B cell (primary cell): ENCODE measurements around the gene NPIPB8. TPM values are rescaled to one million over a fixed set of nuclear protein-coding genes. Genes with fewer than 3 reads are reported as not detected.
"Not testable (repeated sequence)": the region's sequence is repeated elsewhere in the genome, so short reads cannot be mapped to it uniquely, and the experiment has no call there.

Experiments used
- ATAC-seq: fragments of 200-7000 bp; cut with Tn5 transposase; one replicate; pipeline ENCODE4 v1.10.0; 2021; ENCODE audit warnings: low read depth, mild to moderate bottlenecking, moderate number of reproducible peaks, moderate library complexity
- CTCF ChIA-PET: fragments of 350-600 bp; sonication (Branson Sonifier 250); formaldehyde crosslinking; loops from one replicate; lab custom pipeline; 2021; ENCODE audit warnings: antibody characterized with exemption, inconsistent platforms; lab: Charles Lee
- POLR2A ChIA-PET: fragments of 350-600 bp; sonication (Branson Sonifier 250); formaldehyde crosslinking; loops from one replicate; lab custom pipeline; 2021; ENCODE audit warnings: antibody characterized with exemption; lab: Charles Lee
- DNase-seq: peaks from one replicate; pipeline ENCODE4 v3.0.0; 2013
- H2AFZ ChIP-seq: 2 replicates; pipeline ENCODE4 v1.6.1; 2012; ENCODE audit warnings: mild to moderate bottlenecking, low read depth, low read length; ENCODE audit not compliant: insufficient read depth, poor library complexity, severe bottlenecking
- H3K27ac ChIP-seq, 2 donors: 1 replicate in 1 of 2; 2 replicates in 1 of 2; pipeline ENCODE4 v1.5.1; 2012 to 2013; ENCODE audit warnings: low read length in 2 of 2, mild to moderate bottlenecking in 2 of 2, moderate library complexity in 1 of 2
- H3K27me3 ChIP-seq, 4 experiments: fragments of 200-600 bp in 1 of 4; sonication (generic) in 1 of 4; replicated peaks in 1 of 4; 1 replicate in 2 of 4; 2 replicates in 2 of 4; pipeline versions ENCODE4 v1.6.1 to v1.7.0; 2013 to 2016; ENCODE audit warnings: low read length in 3 of 4, mild to moderate bottlenecking in 2 of 4, mixed read lengths in 1 of 4, moderate library complexity in 1 of 4; ENCODE audit not compliant: insufficient read depth in 4 of 4, control insufficient read depth in 3 of 4; ENCODE audit errors: control extremely low read depth in 1 of 4
- H3K36me3 ChIP-seq, 2 experiments: replicated peaks in 1 of 2; 1 replicate in 1 of 2; 2 replicates in 1 of 2; pipeline versions ENCODE4 v1.6.1 to v1.7.1; 2013; ENCODE audit warnings: low read length in 1 of 2; ENCODE audit not compliant: insufficient read depth in 2 of 2, control insufficient read depth in 1 of 2; ENCODE audit errors: control extremely low read depth in 1 of 2, extremely low read depth in 1 of 2
- H3K4me1 ChIP-seq, 2 donors: fragments of 200-600 bp in 1 of 2; sonication (generic) in 1 of 2; 1 replicate in 1 of 2; 2 replicates in 1 of 2; pipeline versions ENCODE4 v1.5.1 to v1.6.1; 2013 to 2017; ENCODE audit warnings: low read length in 2 of 2; ENCODE audit not compliant: control insufficient read depth in 2 of 2, insufficient read depth in 2 of 2
- H3K4me2 ChIP-seq: replicated peaks from 2 replicates; pipeline ENCODE3; 2012; ENCODE audit warnings: mild to moderate bottlenecking, low read depth, low read length; ENCODE audit not compliant: poor library complexity, severe bottlenecking
- H3K4me3 ChIP-seq, 5 experiments: fragments of 200-600 bp in 1 of 5; sonication (generic) in 1 of 5; 1 replicate in 3 of 5; 2 replicates in 2 of 5; pipeline versions ENCODE4 v1.5.1 to v1.7.0; 2011 to 2016; ENCODE audit warnings: low read length in 4 of 5, mild to moderate bottlenecking in 4 of 5, low read depth in 2 of 5, control low read depth in 1 of 5, moderate library complexity in 1 of 5; ENCODE audit not compliant: insufficient read depth in 1 of 5; ENCODE audit errors: control extremely low read depth in 1 of 5, extremely low read depth in 1 of 5
- H3K79me2 ChIP-seq: fragments of 200-600 bp; sonication (generic); one replicate; pipeline ENCODE4 v1.6.0; 2016; ENCODE audit warnings: low read length; ENCODE audit not compliant: control insufficient read depth, insufficient read depth
- H3K9ac ChIP-seq: fragments of 200-600 bp; sonication (generic); 2 replicates; pipeline ENCODE4 v1.6.1; 2017; ENCODE audit warnings: mild to moderate bottlenecking, low read length, moderate library complexity
- H3K9me3 ChIP-seq, 3 donors: one replicate each; pipeline versions ENCODE4 v1.6.1 to v1.7.1; 2013; ENCODE audit warnings: low read length in 2 of 3; ENCODE audit not compliant: control insufficient read depth in 2 of 3, insufficient read depth in 1 of 3; ENCODE audit errors: control extremely low read depth in 1 of 3
- H4K20me1 ChIP-seq: 2 replicates; pipeline ENCODE4 v1.6.0; 2012; ENCODE audit warnings: mild to moderate bottlenecking, low read length; ENCODE audit not compliant: insufficient read depth, control insufficient read depth, poor library complexity, severe bottlenecking
- H3K27ac Mint-ChIP-seq: one replicate; pipeline ENCODE4 v1.8.0; 2021; ENCODE audit warnings: mixed read lengths
- H3K27me3 Mint-ChIP-seq: one replicate; pipeline ENCODE4 v1.8.0; 2021; ENCODE audit warnings: mixed read lengths
- H3K4me1 Mint-ChIP-seq: one replicate; pipeline ENCODE4 v1.8.0; 2021; ENCODE audit warnings: mixed read lengths
- H3K4me3 Mint-ChIP-seq: one replicate; pipeline ENCODE4 v1.8.0; 2021; ENCODE audit warnings: mixed read lengths
- H3K9me3 Mint-ChIP-seq: one replicate; pipeline ENCODE4 v1.8.0; 2022; ENCODE audit warnings: mixed read lengths; ENCODE audit not compliant: insufficient read depth
- CTCF ChIP-seq: fragments of 200-600 bp; IDR thresholded peaks from one replicate; pipeline ENCODE4 v1.8.0; 2022; ENCODE audit warnings: antibody characterized with exemption, mild to moderate bottlenecking
- EZH2 ChIP-seq: IDR thresholded peaks from 2 replicates; pipeline ENCODE4 v1.6.1; 2012; ENCODE audit warnings: borderline replicate concordance, low read depth, mild to moderate bottlenecking, moderate library complexity, low read length; ENCODE audit not compliant: insufficient read depth, poor library complexity, severe bottlenecking
- WGBS: methylation state at CpG from one replicate; pipeline ENCODE4 v1.1.5; 2013; ENCODE audit warnings: missing lambda C conversion rate; ENCODE audit not compliant: insufficient coverage; 5-methylcytosine and 5-hydroxymethylcytosine counted together
- intact Hi-C: fragments of 100-400 bp; cut with micrococcal nuclease; formaldehyde crosslinking; loops from one replicate; pipeline ENCODE4 v1.10.0; 2022
- polyA plus RNA-seq: library from polyadenylated mRNA; depleted of rRNA; stranded (reverse); fragments of >200 nt; gene quantifications from 2 replicates; pipeline ENCODE4 v1.2.3, GENCODE V29; 2012
- total RNA-seq, 2 donors: library from RNA; stranded (reverse); fragments of 120-200 nt in 1 of 2; gene quantifications; 1 replicate in 1 of 2; 2 replicates in 1 of 2; pipeline versions ENCODE4 v1.2.3 to v1.2.4, GENCODE V29; 2013 to 2022

Gene NPIPB8
- total and polyA plus RNA-seq, 2 donors (not counting 1 experiment from before 2014, with no cell fraction given) = 0.04 to 1.1 TPM

GRCh38 chr16:28601589-28601988 is 36.3 kb upstream of the NPIPB8 start:
- H3K4me3 Mint-ChIP-seq, H3K9me3 Mint-ChIP-seq, POLR2A ChIA-PET, H3K9ac ChIP-seq, H3K4me1 Mint-ChIP-seq, H3K36me3 ChIP-seq, ATAC-seq, CTCF ChIA-PET, H2AFZ ChIP-seq, H3K9me3 ChIP-seq, H3K27me3 ChIP-seq, H3K4me2 ChIP-seq, H3K4me1 ChIP-seq, H4K20me1 ChIP-seq, H3K4me3 ChIP-seq, intact Hi-C loops, DNase-seq, H3K27ac Mint-ChIP-seq, H3K27me3 Mint-ChIP-seq, H3K79me2 ChIP-seq, H3K27ac ChIP-seq: not testable (repeated sequence)
- WGBS = 99% methylated on average over 9 of the region's 13 CpGs

GRCh38 chr16:28602062-28602461 is 35.8 kb upstream of the NPIPB8 start:
- ATAC-seq, H3K36me3 ChIP-seq, H3K4me1 ChIP-seq, DNase-seq, H3K9me3 ChIP-seq, H3K27me3 ChIP-seq, H3K4me2 ChIP-seq, H3K9me3 Mint-ChIP-seq, H3K79me2 ChIP-seq, H3K4me1 Mint-ChIP-seq, intact Hi-C loops, H3K27me3 Mint-ChIP-seq, H3K4me3 Mint-ChIP-seq, H3K4me3 ChIP-seq, H2AFZ ChIP-seq, H3K27ac ChIP-seq, CTCF ChIA-PET, H3K9ac ChIP-seq, H4K20me1 ChIP-seq, POLR2A ChIA-PET, H3K27ac Mint-ChIP-seq: not testable (repeated sequence)
- 100% methylated on average over 1 of the region's 10 CpGs for WGBS

- no peak overlapping the region for H3K9ac ChIP-seq
- Mint-ChIP-seq H3K4me1 (peaks cover 5% of the 10 kb centered on the region), H3K4me3 (no peak overlapping the region), H3K27ac (no peak overlapping the region), H3K27me3 (no peaks in the 10 kb centered on the region), H3K9me3 (no peaks in the 10 kb centered on the region)
- H3K9me3 ChIP-seq = no peaks in the 10 kb centered on the region
- DNase-seq (no peak), ATAC-seq (no peak)
- no peaks in the 10 kb centered on the region for H3K36me3 ChIP-seq
- intact Hi-C loops = no loop called here
- H3K4me2 ChIP-seq = no peak overlapping the region
- no peaks in the 10 kb centered on the region for H3K27me3 ChIP-seq
- no peaks in the 10 kb centered on the region for H3K4me1 ChIP-seq
- whole genome bisulfite sequencing = 73% methylated on average over 3 of the region's 6 CpGs
- TF ChIP-seq EZH2 = no peak
- TF ChIP-seq CTCF = no peak
- no peak overlapping the region for H3K4me3 ChIP-seq
- H3K79me2 ChIP-seq = no peaks in the 10 kb centered on the region
- H4K20me1 ChIP-seq = no peaks in the 10 kb centered on the region
- no peak overlapping the region for H2AFZ ChIP-seq
- ChIA-PET CTCF (no interaction called here), POLR2A (no interaction called here)
- no peak overlapping the region for H3K27ac ChIP-seq
These were observed 35.3 kb upstream of the NPIPB8 start for GRCh38 chr16:28602529-28602928.
